Calu3 (cell line): ENCODE measurements around the gene LDLRAD4. TPM values are rescaled to one million over a fixed set of nuclear protein-coding genes. Genes with fewer than 3 reads are reported as not detected.

Experiments
- BruUV-seq: library from RNA; stranded (reverse); fragments of 400-500 nt; replicated peaks from 2 replicates; lab custom pipeline; 2021; lab: Mats Ljungman, UMichigan
- CTCF ChIA-PET: fragments of 300-600 bp; sonication (Branson Sonifier 250); formaldehyde crosslinking; loops from one replicate; lab custom pipeline; 2022; ENCODE audit warnings: antibody characterized with exemption; lab: Charles Lee
- DNase-seq: peaks from one replicate; pipeline ENCODE4 v3.0.0; 2022
- H3K27ac Mint-ChIP-seq: one replicate; pipeline ENCODE4 v1.8.0; 2022; ENCODE audit warnings: mixed read lengths; ENCODE audit not compliant: unreplicated experiment
- H3K27me3 Mint-ChIP-seq: one replicate; pipeline ENCODE4 v1.8.0; 2022; ENCODE audit warnings: mixed read lengths; ENCODE audit not compliant: unreplicated experiment
- H3K36me3 Mint-ChIP-seq: one replicate; pipeline ENCODE4 v1.8.0; 2022; ENCODE audit warnings: mild to moderate bottlenecking, moderate library complexity, mixed read lengths; ENCODE audit not compliant: insufficient read depth, unreplicated experiment
- H3K4me1 Mint-ChIP-seq: one replicate; pipeline ENCODE4 v1.8.0; 2022; ENCODE audit warnings: mild to moderate bottlenecking, low read depth, mixed read lengths; ENCODE audit not compliant: unreplicated experiment
- H3K4me3 Mint-ChIP-seq: one replicate; pipeline ENCODE4 v1.8.0; 2022; ENCODE audit warnings: mild to moderate bottlenecking, low read depth, moderate library complexity, mixed read lengths; ENCODE audit not compliant: unreplicated experiment
- H3K9me3 Mint-ChIP-seq: one replicate; pipeline ENCODE4 v1.8.0; 2022; ENCODE audit warnings: low read depth, mixed read lengths; ENCODE audit not compliant: unreplicated experiment
- CTCF ChIP-seq: fragments of 200-600 bp; IDR thresholded peaks from one replicate; pipeline ENCODE4 v1.8.0; 2022; ENCODE audit warnings: antibody characterized with exemption; ENCODE audit not compliant: unreplicated experiment
- intact Hi-C: fragments of 100-400 bp; cut with micrococcal nuclease; formaldehyde crosslinking; loops from one replicate; pipeline ENCODE4 v1.10.0; 2022; ENCODE audit not compliant: unreplicated experiment
- total RNA-seq: library from RNA; stranded (reverse); gene quantifications from 2 replicates; pipeline ENCODE4 v1.2.3, GENCODE V29; 2022

Gene LDLRAD4
- total RNA-seq, 1 experiment from 2014 or later: 0.50 TPM

- CTCF ChIA-PET: no interaction called here
- no TSS peak for BruUV-seq
- Mint-ChIP-seq H3K36me3 (no peaks in the 10 kb centered on the region), H3K4me1 (no peaks in the 10 kb centered on the region), H3K27me3 (peaks cover 53% of the 10 kb centered on the region), H3K27ac (no peak overlapping the region), H3K4me3 (no peak overlapping the region), H3K9me3 (no peaks in the 10 kb centered on the region)
- TF ChIP-seq CTCF: no peak
- intact Hi-C loops: no loop called here
- no peak for DNase-seq
These were observed 179.1 kb downstream of the LDLRAD4 start for GRCh38 chr18:13397504-13398163.

- intact Hi-C loops: no loop called here
- Mint-ChIP-seq H3K4me1 (no peaks in the 10 kb centered on the region), H3K4me3 (no peak overlapping the region), H3K27me3 (peaks cover 43% of the 10 kb centered on the region), H3K36me3 (no peaks in the 10 kb centered on the region), H3K9me3 (no peaks in the 10 kb centered on the region), H3K27ac (no peak overlapping the region)
- DNase-seq: no peak
- TF ChIP-seq CTCF: no peak
- CTCF ChIA-PET: no interaction called here
- BruUV-seq: no TSS peak
These were observed 180.1 kb downstream of the LDLRAD4 start for GRCh38 chr18:13398631-13399030.

- CTCF ChIA-PET: no interaction called here
- Mint-ChIP-seq H3K27ac (no peak overlapping the region), H3K36me3 (no peaks in the 10 kb centered on the region), H3K27me3 (peaks cover 34% of the 10 kb centered on the region), H3K4me1 (no peaks in the 10 kb centered on the region), H3K4me3 (no peak overlapping the region), H3K9me3 (no peaks in the 10 kb centered on the region)
- no peak for TF ChIP-seq CTCF
- DNase-seq: no peak
- intact Hi-C loops: no loop called here
- no TSS peak for BruUV-seq
These were observed 181.0 kb downstream of the LDLRAD4 start for GRCh38 chr18:13399511-13399910.

GRCh38 chr18:13400636-13401315, 182.2 kb downstream of the LDLRAD4 start:
- BruUV-seq: no TSS peak
- no peaks in the 10 kb centered on the region for H3K4me1 Mint-ChIP-seq
- DNase-seq: no peak
- no peak overlapping the region for H3K27ac Mint-ChIP-seq
- CTCF ChIA-PET: no interaction called here
- no peak for TF ChIP-seq CTCF
- intact Hi-C loops: no loop called here
- no peaks in the 10 kb centered on the region for H3K36me3 Mint-ChIP-seq
- no peak overlapping the region for H3K4me3 Mint-ChIP-seq
- peaks cover 25% of the 10 kb centered on the region for H3K27me3 Mint-ChIP-seq
- H3K9me3 Mint-ChIP-seq: no peaks in the 10 kb centered on the region
